Stomach (tissue), 19 donors: ENCODE results near the gene CENPE. TPM values are rescaled to one million over a fixed set of nuclear protein-coding genes. Genes with fewer than 3 reads are reported as not detected.
"Not testable (repeated sequence)": the region's sequence is repeated elsewhere in the genome, so short reads cannot be mapped to it uniquely, and the experiment has no call there.

Source experiments
- DNase-seq, 2 donors: peaks; one replicate each; pipeline versions ENCODE4 v3.0.0 to v3.0.0-alpha.2; 2013 to 2019
- H3K27ac ChIP-seq, 5 donors: fragments of 200-600 bp in 4 of 5; sonication (generic) in 4 of 5; one replicate each; pipeline ENCODE4 v1.5.1; 2013 to 2019; ENCODE audit warnings: mild to moderate bottlenecking in 1 of 5, moderate library complexity in 1 of 5
- H3K27me3 ChIP-seq, 3 donors: fragments of 200-600 bp; sonication (generic); one replicate each; pipeline ENCODE4 v1.5.1; 2017 to 2019; ENCODE audit warnings: mixed run types in 1 of 3
- H3K36me3 ChIP-seq, 4 donors: fragments of 200-600 bp; sonication (generic); 1 replicate in 3 of 4; 2 replicates in 1 of 4; pipeline ENCODE4 v1.5.1; 2016 to 2019
- H3K4me1 ChIP-seq, 4 donors: fragments of 200-600 bp; sonication (generic); one replicate each; pipeline ENCODE4 v1.5.1; 2016 to 2019
- H3K4me3 ChIP-seq, 4 donors: fragments of 200-600 bp; sonication (generic) in 3 of 4; one replicate each; pipeline ENCODE4 v1.5.1; 2016 to 2019; ENCODE audit warnings: mild to moderate bottlenecking in 1 of 4
- H3K9me3 ChIP-seq, 4 donors: fragments of 200-600 bp; sonication (generic); one replicate each; pipeline ENCODE4 v1.5.1; 2016 to 2019
- CTCF ChIP-seq, 7 experiments: fragments of 450-650 bp in 4 of 7; fragments of 200-600 bp in 3 of 7; sonication (generic) in 3 of 7; IDR thresholded peaks; one replicate each; pipeline ENCODE4 v1.5.1; 2016 to 2019; ENCODE audit warnings: antibody characterized with exemption in 7 of 7, control low read depth in 2 of 7, mild to moderate bottlenecking in 1 of 7
- EP300 ChIP-seq: sonication (generic); formaldehyde crosslinking; IDR thresholded peaks from one replicate; pipeline ENCODE4 v1.6.1; 2017; ENCODE audit warnings: antibody characterized with exemption
- POLR2A ChIP-seq, 4 donors: fragments of 450-650 bp; IDR thresholded peaks; one replicate each; pipeline ENCODE4 v1.6.1; 2016; ENCODE audit warnings: antibody characterized with exemption in 4 of 4, control low read depth in 2 of 4, mild to moderate bottlenecking in 1 of 4, moderate library complexity in 1 of 4
- POLR2AphosphoS5 ChIP-seq, 3 donors: sonication (generic); formaldehyde crosslinking; IDR thresholded peaks; one replicate each; pipeline ENCODE4 v1.6.1; 2016; ENCODE audit warnings: antibody characterized with exemption in 3 of 3
- WGBS, 5 donors: extraction: QIAGEN DNeasy Blood & Tissue Kit in 3 of 5; methylation state at CpG; one replicate each; pipeline versions ENCODE4 v1.1.5 to v1.1.7; 2013 to 2018; 5-methylcytosine and 5-hydroxymethylcytosine counted together
- intact Hi-C: fragments of 100-400 bp; cut with DNase I; formaldehyde crosslinking; loops from one replicate; pipeline ENCODE4 v1.15.1; 2023; ENCODE audit warnings: low total_unique reads
- long read RNA-seq, 10 donors: transcript quantifications; one replicate each; lab custom pipeline, GENCODE V29; 2026
- polyA plus RNA-seq, 3 donors: library from polyadenylated mRNA; stranded (reverse); fragments of 200-250 nt; gene quantifications; one replicate each; pipeline ENCODE4 v1.2.3, GENCODE V29; 2013
- total RNA-seq, 5 donors: library from RNA; depleted of rRNA; stranded (reverse); fragments of >200 nt; gene quantifications; one replicate each; pipeline versions ENCODE4 v1.1.0 to v1.2.3, GENCODE V29; 2014 to 2016
- donor health status: healthy with polysubstance abuse.
- donor health status: Bipolar disorder and iron deficiency.
- donor health status: healthy.

Gene CENPE
- total RNA-seq (1 to 10 TPM; 2.3 to 9.4 (median 4.1) TPM), polyA plus RNA-seq (1 to 10 TPM in 1 of 3 donors, under 1 TPM in 2; 0.31 to 1.3 (median 0.31) TPM)
- long read RNA-seq, donor 1, result 0 reads
- long read RNA-seq, donor 2, partial matches to known transcripts, result 0 of 1 reads
- long read RNA-seq, donor 2, other reads (novel, unspliced or antisense), result 0 of 1 reads
- long read RNA-seq, donor 3, partial matches to known transcripts, result 0 of 1 reads
- long read RNA-seq, donor 3, other reads (novel, unspliced or antisense), result 0 of 1 reads
- long read RNA-seq, donor 4, result 0 reads
- long read RNA-seq, donor 5, result 0 reads
- long read RNA-seq, donor 6, result 0 reads
- long read RNA-seq, donor 7, result 0 reads
- long read RNA-seq, donor 8, result 0 reads
- long read RNA-seq, donor 9, result 0 reads
- long read RNA-seq, donor 10, result 0 reads

GRCh38 chr4:103198111-103198765, at the start of gene CENPE:
Gene CENPE, minus strand, starts transcription at chr4:103198343. Its CDS starts 24 bp downstream, at chr4:103198319.
- Histone ChIP-seq H3K27me3 (no peaks in the 10 kb centered on the region), H3K27ac (peak within 1 kb of the TSS; percentile 52 to 83 (median 74)), H3K4me3 (peak within 1 kb of the TSS; percentile 66 to 96 (median 84)), H3K36me3 (no peaks in the 10 kb centered on the region), H3K4me1 (peaks cover 0 to 20% (median 12%) of the 10 kb centered on the region in 4 donors), H3K9me3 (no peaks in the 10 kb centered on the region)
- peak in 2 of 3 donors; percentile 13 to 39 for TF ChIP-seq POLR2AphosphoS5 (IDR thresholded peaks at IDR 0.05)
- no peak for TF ChIP-seq EP300
- no peak for TF ChIP-seq CTCF (IDR thresholded peaks at IDR 0.05)
- no peak for TF ChIP-seq POLR2A (IDR thresholded peaks at IDR 0.05)
- 0 to 1% (median 0%) methylated on average over 26 to 44 of the region's 44 CpGs for WGBS, 5 donors
- peak; percentile 86 to 96 for DNase-seq
- intact Hi-C loops, result no loop called here

- WGBS, 5 donors, result 52 to 86% (median 76%) methylated on average over 1 of the region's 1 CpG
- H3K36me3 ChIP-seq, result no peaks in the 10 kb centered on the region
- DNase-seq, result no peak
- H3K4me1 ChIP-seq, result no peaks in the 10 kb centered on the region
- H3K27me3 ChIP-seq, result no peaks in the 10 kb centered on the region
- H3K4me3 ChIP-seq, result no peak overlapping the region
- H3K27ac ChIP-seq, result no peak overlapping the region
- TF ChIP-seq CTCF (IDR thresholded peaks at IDR 0.05), result no peak
- no peak for TF ChIP-seq POLR2AphosphoS5 (IDR thresholded peaks at IDR 0.05)
- TF ChIP-seq POLR2A (IDR thresholded peaks at IDR 0.05), result no peak
- no peak for TF ChIP-seq EP300
- intact Hi-C loops, result no loop called here
- H3K9me3 ChIP-seq, result peaks cover 0 to 19% (median 10%) of the 10 kb centered on the region in 4 donors
Measured at GRCh38 chr4:103244251-103244650, 46.1 kb upstream of the CENPE start.

- H3K27me3 ChIP-seq, intact Hi-C loops, H3K27ac ChIP-seq, H3K4me3 ChIP-seq, H3K9me3 ChIP-seq, DNase-seq, H3K4me1 ChIP-seq, H3K36me3 ChIP-seq: not testable (repeated sequence)
- 71 to 93% (median 80%) methylated on average over 3 of the region's 3 CpGs for WGBS, 5 donors
Measured at GRCh38 chr4:103230938-103231337, 32.8 kb upstream of the CENPE start.

GRCh38 chr4:103223556-103223955, 25.4 kb upstream of the CENPE start:
- H3K27me3 ChIP-seq, H3K36me3 ChIP-seq, H3K9me3 ChIP-seq, H3K27ac ChIP-seq, H3K4me3 ChIP-seq, intact Hi-C loops, H3K4me1 ChIP-seq, DNase-seq: not testable (repeated sequence)
- WGBS, 5 donors, result 31 to 56% (median 46%) methylated on average over 4 of the region's 4 CpGs

GRCh38 chr4:103207673-103208072, 9.5 kb upstream of the CENPE start:
- Histone ChIP-seq H3K4me3 (no peak overlapping the region), H3K27ac (no peak overlapping the region), H3K4me1 (no peaks in the 10 kb centered on the region), H3K27me3 (no peaks in the 10 kb centered on the region), H3K36me3 (no peaks in the 10 kb centered on the region), H3K9me3 (no peaks in the 10 kb centered on the region)
- DNase-seq, result peak in 1 of 2 donors; percentile 18
- intact Hi-C loops, result no loop called here
- TF ChIP-seq POLR2A (IDR thresholded peaks at IDR 0.05), result no peak
- no peak for TF ChIP-seq POLR2AphosphoS5 (IDR thresholded peaks at IDR 0.05)
- no peak for TF ChIP-seq EP300
- no peak for TF ChIP-seq CTCF (IDR thresholded peaks at IDR 0.05)
- WGBS, 5 donors, result 38 to 64% (median 63%) methylated on average over 5 of the region's 5 CpGs
